Pons (tissue), 1 donor: ENCODE data around the gene MICAL3.

Experiments used
- DNase-seq: peaks from one replicate; pipeline ENCODE4 v3.0.0-alpha.2; 2016; ENCODE audit warnings: low spot score

The MICAL3 gene

GRCh38 chr22:17868771-17869170 lies 155.6 kb downstream of the MICAL3 start:
- no peak for DNase-seq

GRCh38 chr22:17867160-17867785 lies 157.1 kb downstream of the MICAL3 start:
- DNase-seq = peak; percentile 60

DNA sequence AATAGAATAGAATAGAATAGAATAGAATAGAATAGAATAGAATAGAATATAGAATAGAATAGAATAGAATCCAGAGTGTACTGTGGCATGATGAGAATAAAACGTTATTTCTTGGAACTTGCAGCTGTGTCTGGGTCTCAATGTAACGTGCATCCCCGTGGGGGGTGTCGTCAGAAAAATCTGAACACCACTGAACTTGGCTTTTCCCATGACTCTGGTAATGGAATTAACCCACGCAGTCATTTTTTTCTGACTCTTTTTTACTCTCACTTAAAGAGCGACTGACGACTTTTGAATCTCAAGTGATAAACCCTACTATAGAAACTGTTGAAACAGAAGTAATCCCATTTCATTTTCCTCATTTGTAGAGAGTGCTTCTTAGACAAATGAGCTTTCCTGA lies 157.7 kb downstream of the MICAL3 start:
- DNase-seq = peak; percentile 58

- DNase-seq = peak; percentile 99
Measured at GRCh38 chr22:17866127-17866526, 158.2 kb downstream of the MICAL3 start.

- no peak for DNase-seq
Measured at GRCh38 chr22:17865183-17866055, 158.9 kb downstream of the MICAL3 start.

DNA sequence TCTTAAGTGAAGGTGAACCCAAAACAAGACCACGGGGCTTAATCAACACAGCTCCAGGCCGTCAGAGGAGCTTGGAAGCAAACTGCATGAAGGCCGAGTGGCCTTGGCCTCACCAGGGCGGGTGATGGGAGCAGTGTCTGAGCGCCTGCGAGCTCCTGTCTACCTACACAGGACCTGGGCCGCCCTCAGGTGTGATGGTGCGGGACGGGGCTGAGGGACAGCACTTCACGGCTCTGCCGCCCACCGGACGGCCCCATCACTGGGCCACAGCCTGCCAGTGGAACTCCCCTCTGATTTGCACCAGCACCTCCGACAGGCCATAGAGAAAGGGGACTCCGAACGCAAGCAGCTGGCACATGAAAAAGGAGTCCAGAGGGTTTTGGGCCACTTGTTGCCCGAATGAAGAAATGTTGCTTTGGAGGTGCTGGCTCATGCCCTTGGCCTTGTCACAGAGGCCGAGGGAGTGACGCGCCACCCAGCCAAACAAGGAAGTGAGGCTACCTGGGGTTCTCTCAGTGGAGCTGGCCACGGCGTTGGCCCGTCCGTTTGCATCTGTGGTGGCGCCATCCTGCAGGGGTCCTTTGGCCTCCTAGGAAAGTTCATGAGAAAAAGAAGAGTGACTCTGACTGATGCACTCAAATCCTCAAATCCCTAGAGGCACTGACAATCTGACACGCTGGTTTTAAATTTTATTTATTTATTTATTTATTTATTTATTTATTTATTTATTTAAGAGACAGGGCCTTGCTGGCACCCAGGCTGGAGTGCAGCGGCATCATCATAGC lies 159.8 kb downstream of the MICAL3 start:
- no peak for DNase-seq

DNA sequence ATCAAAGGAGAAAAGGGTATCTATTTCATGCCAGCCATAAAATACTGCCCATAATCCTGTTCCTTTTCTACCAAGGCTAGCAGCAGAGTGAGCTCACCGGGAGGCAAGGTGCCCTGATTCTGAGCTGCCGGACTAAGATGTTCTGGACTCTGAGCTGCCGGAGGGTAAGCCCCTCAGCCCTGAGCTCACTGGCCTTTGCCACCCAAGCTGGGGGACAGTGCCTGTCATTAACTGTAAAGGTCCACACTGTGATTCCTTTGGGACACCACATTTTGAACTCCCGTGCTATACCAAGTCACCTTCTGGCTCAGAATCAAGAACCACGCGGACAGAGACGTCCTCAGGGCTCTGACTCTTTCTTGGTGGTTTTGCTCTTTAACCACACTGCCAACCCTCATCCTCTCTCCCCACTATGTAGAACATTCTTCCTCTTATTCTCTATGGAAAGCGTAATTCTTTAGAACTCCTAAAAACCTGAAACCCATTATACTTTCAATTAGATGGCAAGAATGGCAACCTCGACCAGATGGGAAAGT lies 161.6 kb downstream of the MICAL3 start:
- DNase-seq = no peak

DNA sequence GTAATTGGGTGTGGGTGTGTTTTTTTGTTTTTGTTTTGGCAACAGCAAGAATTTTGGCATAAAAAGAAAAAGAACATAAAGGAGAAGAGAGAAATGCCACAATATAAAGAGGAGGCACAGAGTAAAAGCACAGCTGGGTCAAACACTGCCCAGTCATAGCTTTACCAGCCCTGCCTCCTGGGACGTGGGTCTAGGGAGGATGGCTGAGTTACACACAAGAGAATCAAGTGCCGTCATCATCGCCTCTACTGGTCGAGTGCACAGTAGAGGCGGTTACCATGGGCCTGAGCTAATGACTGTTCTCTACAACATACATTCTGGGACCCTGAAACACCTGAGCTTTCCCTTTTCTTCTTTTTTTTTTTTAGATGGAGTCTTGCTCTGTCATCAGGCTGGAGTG lies 162.5 kb downstream of the MICAL3 start:
- no peak for DNase-seq

- peak; percentile 48 for DNase-seq
Measured at GRCh38 chr22:17860220-17860965, 164.0 kb downstream of the MICAL3 start.

GRCh38 chr22:17858033-17858432 lies 166.3 kb downstream of the MICAL3 start:
- DNase-seq = no peak

GRCh38 chr22:17855572-17856290 lies 168.6 kb downstream of the MICAL3 start:
- DNase-seq = no peak

DNA sequence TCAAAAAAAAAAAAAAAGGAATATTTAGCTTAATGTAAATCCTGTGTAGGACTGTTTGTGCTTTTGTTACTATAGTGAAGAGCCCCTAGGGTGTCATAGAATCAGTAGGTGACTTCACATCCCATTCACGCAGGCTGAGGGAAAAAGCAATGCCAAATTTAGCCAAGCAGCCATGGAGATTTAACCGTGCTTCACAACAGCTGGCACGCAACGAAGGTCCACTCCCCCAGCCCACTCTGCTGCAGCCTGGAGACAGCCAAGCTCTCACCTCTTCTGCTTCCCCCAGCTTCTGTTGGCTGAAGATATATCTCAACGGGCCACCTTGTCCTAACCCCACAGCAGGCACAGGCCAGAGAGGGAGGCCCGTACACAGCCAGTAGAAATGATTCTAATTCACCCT lies 171.3 kb downstream of the MICAL3 start:
- no peak for DNase-seq

GRCh38 chr22:17851759-17852158 lies 172.6 kb downstream of the MICAL3 start:
- no peak for DNase-seq

GRCh38 chr22:17847360-17848078 lies 176.8 kb downstream of the MICAL3 start:
- DNase-seq = no peak

GRCh38 chr22:17846326-17846992 lies 177.9 kb downstream of the MICAL3 start:
- no peak for DNase-seq

GRCh38 chr22:17845790-17846189 lies 178.6 kb downstream of the MICAL3 start:
- no peak for DNase-seq

DNA sequence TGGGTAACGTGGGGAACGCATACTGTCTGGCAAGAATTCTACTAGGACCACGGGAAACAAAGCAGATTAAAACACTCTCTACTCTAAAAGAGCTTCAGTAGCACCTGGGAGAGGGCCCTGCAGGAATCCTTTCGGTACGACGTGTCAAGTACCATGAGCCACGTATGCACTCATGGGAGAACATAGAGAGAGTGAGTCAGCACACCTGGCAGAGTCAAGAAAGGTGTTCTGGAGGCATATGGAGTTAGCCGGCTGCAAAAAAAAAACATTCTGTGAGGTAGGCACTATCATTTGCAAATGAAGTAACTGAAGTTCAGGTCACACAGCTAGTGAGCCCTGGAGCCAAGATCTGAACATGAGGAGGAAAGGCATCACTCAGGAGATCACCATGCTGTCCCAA lies 179.0 kb downstream of the MICAL3 start:
- DNase-seq = no peak

GRCh38 chr22:17844150-17844549 lies 180.2 kb downstream of the MICAL3 start:
- no peak for DNase-seq

DNA sequence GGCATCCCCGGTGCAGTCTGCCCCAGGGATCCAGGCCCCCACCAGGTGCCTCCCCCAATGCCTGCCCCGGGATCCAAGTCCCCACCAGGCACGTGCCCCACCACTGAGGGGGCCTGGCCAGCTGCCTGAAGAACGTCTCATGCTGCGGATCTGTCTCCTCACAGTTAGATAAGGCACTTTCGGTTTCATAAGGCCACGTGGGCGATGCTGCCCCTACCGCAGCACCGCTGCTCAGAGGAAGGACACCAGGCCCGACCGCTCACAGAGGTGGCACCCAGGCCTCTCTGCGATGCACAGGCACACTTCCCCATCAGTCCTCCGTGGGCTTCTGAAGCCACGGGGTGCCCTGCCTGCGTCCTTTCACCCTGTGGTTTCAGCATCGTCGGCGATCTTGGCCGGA lies 182.0 kb downstream of the MICAL3 start:
- no peak for DNase-seq

GRCh38 chr22:17841836-17842235 lies 182.5 kb downstream of the MICAL3 start:
- no peak for DNase-seq
